ENCODE measurements around the gene CHD3. TPM values are rescaled to one million over a fixed set of nuclear protein-coding genes. Genes with fewer than 3 reads are reported as not detected.
"Not testable (repeated sequence)": the region's sequence is repeated elsewhere in the genome, so short reads cannot be mapped to it uniquely, and the experiment has no call there.

Gene CHD3
- total RNA-seq, 1 donor from 2014 or later: 111 TPM

- no peak for DNase-seq
Measured at GRCh38 chr17:7849751-7850504, 38.7 kb upstream of the CHD3 start.

- no peak for DNase-seq
Measured at GRCh38 chr17:7850701-7851437, 37.7 kb upstream of the CHD3 start.

- peak; percentile 89 for DNase-seq
Measured at GRCh38 chr17:7851438-7852261, 36.9 kb upstream of the CHD3 start.

GRCh38 chr17:7852262-7852670, 36.3 kb upstream of the CHD3 start:
- no peak for DNase-seq

- DNase-seq: no peak
Measured at GRCh38 chr17:7852919-7853690, 35.5 kb upstream of the CHD3 start.

- DNase-seq: no peak
Measured at GRCh38 chr17:7853691-7854038, 34.9 kb upstream of the CHD3 start.

- no peak for DNase-seq
Measured at GRCh38 chr17:7854078-7854777, 34.4 kb upstream of the CHD3 start.

GRCh38 chr17:7854851-7855659, 33.5 kb upstream of the CHD3 start, which contains the start of gene TMEM88:
TSS of gene TMEM88 (plus strand) at chr17:7855066. CDS start at chr17:7855075, 9 bp downstream.
- DNase-seq: no peak

GRCh38 chr17:7855660-7856010, 33.0 kb upstream of the CHD3 start:
- DNase-seq: no peak

GRCh38 chr17:7856011-7856810, 32.4 kb upstream of the CHD3 start:
- DNase-seq: peak; percentile 71

- peak; percentile 100 for DNase-seq
Measured at GRCh38 chr17:7856811-7857712, 31.5 kb upstream of the CHD3 start, which contains the start of gene NAA38. TSS of gene NAA38 (minus strand) at chr17:7857559. CDS start at chr17:7857463, 96 bp downstream.

- DNase-seq: peak; percentile 98
Measured at GRCh38 chr17:7857713-7858521, 30.7 kb upstream of the CHD3 start, which contains the start of gene CYB5D1. TSS of gene CYB5D1 (plus strand) at chr17:7858003. CDS start at chr17:7858135, 132 bp downstream.

- DNase-seq: peak; percentile 62
Measured at GRCh38 chr17:7858522-7858810, 30.1 kb upstream of the CHD3 start.

GRCh38 chr17:7859028-7859427, 29.6 kb upstream of the CHD3 start:
- DNase-seq: no peak

- DNase-seq: peak; percentile 34
Measured at GRCh38 chr17:7862692-7863437, 25.7 kb upstream of the CHD3 start.

GRCh38 chr17:7864384-7864783, 24.2 kb upstream of the CHD3 start:
- not testable (repeated sequence) for DNase-seq
